HTERT RPE-1 (cell line): ENCODE data around the gene TRAPPC6A.

ENCODE experiments used
- in situ Hi-C: fragments of 300-500 bp; cut with MboI; formaldehyde crosslinking; loops from 4 replicates; pipeline ENCODE4 v1.14.3; 2020; ENCODE audit warnings: low sequenced_read_pairs

TRAPPC6A gene

DNA sequence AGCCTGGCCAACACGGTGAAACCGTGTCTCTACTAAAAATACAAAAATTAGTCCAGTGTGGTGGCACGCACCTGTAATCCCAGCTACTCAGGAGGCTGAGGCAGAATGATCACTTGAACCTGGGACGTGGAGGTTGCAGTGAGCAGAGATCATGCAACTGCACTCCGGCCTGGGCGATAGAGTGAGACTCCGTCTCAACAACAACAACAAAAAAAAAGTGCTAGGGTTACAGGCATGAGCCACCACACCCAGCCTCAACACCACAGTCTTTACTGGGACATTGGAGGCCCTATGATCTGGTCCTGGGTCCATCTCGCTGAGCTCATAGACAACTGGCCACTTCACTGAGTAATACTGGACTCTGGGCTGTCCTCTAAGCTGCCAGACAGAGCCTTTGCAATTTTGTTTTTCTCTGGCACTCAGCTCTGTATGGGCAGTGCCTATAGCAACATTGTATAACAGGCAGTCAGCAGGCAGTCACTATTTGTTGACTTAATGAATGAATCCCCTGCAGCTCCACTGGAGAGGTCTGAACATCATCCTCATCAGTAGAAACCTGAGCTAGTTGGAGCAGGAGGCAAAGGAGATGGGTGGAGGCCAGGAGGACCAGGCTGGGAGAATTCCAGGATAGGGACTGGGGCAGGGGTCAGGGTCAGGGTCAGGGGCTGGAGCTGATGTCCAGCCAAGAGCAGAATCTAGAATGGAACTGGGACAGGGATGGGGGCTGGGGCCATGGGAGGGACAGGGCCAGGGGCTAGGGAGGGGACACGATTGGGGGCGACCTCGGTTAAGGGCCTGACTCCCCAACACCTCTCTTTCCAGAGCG lies 8.7 kb upstream of the TRAPPC6A start:
- in situ Hi-C loops: no loop called here

- in situ Hi-C loops: no loop called here
These were observed 6.1 kb upstream of the TRAPPC6A start for GRCh38 chr19:45184115-45184514.

DNA sequence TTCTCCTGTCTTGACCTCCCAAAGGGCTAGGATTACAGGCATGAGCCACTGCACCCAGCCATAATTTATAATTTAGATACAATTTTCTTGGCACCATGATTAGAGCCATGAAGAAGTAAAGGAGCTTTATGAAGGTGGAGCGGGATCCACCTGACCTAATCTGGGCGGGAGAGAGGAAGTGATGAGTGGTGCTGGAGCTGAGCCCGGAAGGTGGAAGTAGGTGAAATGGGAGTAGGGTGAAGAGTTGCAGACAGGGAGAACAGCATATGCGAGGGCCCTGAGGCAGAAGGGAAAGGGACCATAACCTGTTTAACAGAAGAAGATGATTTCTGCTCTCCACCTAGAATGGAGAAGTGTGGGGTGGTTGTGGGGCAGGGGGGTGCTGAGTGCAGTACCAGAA lies 4.7 kb upstream of the TRAPPC6A start:
- in situ Hi-C loops: no loop called here

GRCh38 chr19:45180936-45181335 lies 2.9 kb upstream of the TRAPPC6A start:
- in situ Hi-C loops: no loop called here

- in situ Hi-C loops: no loop called here
These were observed 1.9 kb upstream of the TRAPPC6A start for GRCh38 chr19:45179892-45180370.

DNA sequence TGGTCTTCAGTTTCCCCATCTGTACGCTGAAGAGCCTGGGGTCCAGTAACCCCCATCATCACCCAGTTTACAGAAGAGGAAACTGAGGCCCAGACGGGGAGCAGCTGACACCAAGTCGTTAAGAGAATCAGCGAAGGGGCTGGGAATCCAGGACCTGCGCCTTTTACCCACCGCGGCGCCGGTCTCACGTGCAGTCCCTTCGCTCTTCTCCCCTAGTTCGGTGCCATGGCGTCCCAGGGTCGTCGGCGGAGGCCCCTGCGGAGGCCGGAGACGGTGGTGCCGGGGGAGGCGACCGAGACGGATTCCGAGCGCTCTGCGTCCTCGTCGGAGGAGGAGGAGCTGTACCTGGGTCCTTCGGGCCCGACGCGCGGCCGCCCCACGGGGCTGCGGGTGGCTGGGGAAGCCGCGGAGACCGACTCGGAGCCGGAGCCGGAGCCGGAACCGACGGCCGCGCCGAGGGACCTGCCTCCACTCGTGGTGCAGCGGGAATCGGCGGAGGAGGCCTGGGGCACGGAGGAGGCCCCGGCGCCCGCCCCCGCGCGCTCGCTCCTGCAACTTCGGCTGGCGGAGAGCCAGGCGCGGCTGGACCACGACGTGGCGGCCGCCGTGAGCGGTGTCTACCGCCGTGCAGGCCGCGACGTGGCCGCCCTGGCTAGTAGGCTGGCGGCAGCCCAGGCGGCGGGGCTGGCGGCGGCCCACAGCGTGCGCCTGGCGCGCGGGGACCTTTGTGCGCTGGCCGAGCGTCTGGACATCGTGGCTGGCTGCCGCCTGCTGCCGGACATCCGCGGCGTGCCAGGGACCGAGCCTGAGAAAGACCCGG lies 1.2 kb upstream of the TRAPPC6A start:
- in situ Hi-C loops: no loop called here

DNA sequence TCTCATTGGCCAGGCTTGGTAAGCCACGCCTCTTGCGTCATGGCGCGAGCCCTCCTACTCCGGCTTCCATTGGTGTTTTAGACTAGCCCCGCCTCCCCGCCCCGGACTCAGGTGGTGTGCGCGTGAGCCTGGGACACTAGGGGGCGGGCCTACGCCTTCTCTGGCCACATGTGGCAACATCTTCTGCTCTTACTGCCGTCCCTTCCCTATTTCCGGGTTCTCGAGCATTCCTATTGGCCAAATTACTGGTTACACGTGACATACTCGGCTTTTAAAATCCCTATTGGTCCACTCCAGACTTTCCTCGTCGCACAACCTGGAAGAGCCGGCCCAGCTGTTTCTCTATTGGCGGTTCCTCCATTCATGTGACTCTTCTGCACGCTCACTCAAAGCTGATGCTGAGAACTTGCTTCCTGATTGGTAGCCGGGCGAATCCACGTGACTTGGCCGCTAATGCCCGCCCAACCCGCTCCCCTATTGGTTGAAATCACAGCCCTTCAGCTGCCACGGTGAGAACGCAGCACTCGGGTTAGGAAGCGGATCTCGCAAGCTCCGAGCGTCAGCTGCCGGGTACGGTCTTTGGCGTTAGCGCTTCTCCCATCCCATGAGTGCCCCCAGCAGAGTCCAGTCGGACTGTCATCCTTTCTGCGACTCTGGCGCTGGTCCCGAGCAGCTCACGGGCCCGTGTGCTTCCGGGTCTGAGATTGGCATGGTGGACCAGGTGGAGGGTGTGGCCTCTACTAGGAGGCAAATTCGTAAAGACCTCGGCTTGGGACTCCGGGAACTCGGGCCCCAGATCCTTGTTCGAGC lies 430 bp upstream of the TRAPPC6A start, which contains the start of gene BLOC1S3:
Gene BLOC1S3 (plus strand): TSS at position 523 of the 810 bp plus-strand sequence. CDS start 513 bp downstream, outside the sequence.
- in situ Hi-C loops: no loop called here

DNA sequence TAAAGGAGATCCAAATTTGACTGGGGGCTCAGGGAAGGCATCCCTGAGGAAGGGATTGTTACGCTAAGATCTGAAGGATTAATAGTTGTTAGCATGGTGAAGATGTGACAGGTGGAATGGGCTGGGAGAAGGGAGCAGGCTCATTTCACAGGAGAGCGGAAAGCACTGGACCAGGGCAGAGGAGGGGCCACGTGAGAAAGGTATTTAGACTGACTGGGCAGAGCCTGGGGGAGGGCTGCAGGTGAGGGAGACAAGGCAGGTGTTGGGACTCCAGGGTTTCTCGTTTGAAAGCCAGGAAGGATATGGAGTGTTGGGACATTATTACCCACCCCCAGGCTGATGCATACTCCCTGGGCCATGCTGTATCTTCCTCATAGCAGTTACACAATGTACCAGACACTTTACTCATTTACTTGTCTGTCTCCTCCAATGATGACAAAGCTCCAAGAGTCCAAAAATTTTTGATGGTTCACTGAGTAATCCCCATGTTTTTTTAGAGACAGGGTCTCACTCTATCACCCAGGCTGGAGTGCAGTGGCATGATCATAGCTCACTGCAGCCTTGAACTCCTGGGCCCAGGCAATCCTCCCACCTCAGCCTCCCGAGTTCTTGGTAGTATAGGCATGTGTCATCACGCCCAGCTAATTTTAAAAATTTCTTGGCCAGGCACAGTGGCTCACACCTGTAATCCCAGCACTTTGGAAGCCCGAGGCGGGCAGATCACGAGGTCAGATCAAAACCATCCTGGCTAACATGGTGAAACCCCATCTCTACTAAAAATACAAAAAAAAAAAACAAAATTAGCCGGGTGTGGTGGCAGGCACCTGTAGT lies 2.3 kb downstream of the TRAPPC6A start:
- in situ Hi-C loops: no loop called here

GRCh38 chr19:45173816-45174215 lies 4.2 kb downstream of the TRAPPC6A start:
- in situ Hi-C loops: no loop called here

DNA sequence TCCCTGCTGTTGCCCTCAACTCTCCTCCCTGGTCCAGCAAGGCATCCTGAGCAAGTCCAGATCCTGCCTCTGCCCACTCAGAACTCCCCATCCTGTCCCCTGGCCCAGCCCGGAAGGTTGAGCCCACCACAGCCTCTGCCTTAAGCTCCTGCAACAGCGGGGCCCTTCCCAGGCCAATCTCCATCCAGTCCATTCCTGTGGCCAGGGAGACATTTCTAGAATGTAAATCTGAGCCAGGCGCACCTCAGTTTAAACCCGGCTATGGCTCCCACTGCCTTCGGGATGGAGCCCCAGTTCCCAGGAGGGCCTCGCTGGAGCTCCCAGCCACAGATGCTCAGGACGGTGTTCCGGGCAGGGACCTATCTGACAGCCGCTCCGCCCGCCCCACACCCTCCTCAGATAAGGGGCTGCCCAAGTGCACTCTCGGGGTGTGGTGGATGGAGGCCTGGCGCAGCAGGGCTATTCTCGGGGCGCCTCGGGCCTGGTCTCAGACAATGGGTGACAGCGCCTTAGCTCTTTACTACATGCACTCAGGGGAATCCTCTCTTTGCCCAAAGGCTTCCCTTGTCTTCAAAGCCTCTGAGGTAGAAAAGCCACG lies 5.3 kb downstream of the TRAPPC6A start:
- in situ Hi-C loops: no loop called here

DNA sequence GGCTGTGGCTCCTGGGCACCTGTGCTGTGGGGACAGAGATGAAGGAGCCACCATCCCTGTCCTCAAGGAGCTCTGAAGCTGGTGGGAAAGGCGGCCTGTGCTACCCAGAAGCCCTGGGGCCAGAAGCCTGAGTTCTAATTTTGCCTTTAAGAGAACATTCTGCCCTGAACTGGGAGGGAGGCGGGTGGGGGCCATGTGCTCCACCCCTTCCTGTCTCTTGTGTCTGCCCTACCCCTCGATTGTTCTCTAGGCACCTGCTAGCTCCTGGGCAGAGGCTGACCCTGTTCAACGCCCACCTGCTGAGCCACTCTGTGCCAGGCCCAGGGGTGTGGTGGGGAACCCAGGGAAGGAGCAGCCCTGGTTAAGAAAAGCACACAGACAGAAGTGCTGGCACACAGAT lies 5.9 kb downstream of the TRAPPC6A start:
- in situ Hi-C loops: no loop called here

GRCh38 chr19:45171211-45171623 lies 6.8 kb downstream of the TRAPPC6A start:
- in situ Hi-C loops: no loop called here

DNA sequence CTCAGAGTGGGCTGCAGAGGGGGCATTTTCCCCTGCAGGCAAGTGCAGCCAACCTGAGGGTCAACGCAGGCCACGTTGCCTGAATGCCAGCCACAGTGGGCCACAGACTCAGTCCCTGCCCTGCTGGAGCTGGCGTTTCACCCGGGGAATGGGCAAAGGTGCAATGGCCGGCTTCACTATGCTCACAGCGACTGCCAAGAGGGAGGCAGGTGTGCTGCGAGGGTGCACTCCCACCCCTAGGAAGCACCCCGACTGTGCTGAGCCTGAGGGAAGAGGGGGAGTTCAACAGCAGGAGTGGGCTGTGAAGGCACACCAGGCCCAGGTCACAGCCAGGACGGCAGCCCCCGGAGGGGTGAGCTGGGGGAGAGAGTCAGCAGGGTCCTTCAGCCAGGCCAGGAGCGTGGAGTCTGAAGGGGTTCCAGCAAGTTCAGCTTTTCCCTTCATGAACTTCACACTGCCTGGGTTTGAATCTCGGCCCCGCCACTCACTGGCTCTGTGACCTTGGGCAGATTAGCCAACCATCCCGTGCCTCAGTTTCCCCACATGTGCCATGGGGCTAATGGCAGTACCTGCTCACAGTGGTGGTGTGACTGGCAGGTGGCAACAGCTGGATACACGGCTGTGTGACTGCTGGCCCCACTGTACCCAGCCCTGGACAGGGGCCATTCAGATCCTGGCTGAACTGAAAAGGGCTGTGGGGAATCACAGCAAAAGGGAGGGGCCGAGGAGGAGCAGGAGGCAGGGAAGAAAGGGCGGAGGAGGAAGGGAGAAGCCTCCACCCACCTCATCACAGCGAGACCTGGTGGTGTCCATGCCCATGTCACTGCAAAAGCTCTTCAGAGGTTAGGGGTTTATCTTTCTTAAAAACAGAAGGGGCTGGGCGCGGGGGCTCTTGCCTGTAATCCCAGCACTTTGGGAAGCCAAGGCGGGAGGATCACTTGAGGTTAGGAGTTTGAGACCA lies 7.6 kb downstream of the TRAPPC6A start:
- in situ Hi-C loops: no loop called here

DNA sequence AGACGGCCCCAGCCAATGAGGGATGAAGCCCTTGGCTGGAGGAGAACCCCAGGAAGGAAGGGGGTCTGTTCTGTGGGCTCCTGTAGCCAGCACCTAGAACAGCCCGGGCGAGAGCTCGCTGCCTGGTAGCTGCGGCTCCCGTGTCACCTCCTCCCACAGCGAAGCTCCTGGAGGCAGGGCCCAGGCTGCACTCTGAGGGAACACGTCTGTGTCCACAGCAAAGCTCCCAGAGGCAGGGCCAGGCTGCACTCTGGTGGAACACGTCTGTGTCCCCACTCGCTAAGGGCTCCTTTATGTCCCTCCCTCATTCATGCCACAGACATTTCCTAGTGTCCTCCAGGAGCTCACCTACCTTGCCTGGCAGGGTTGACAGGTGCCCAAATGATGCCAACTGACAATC lies 8.4 kb downstream of the TRAPPC6A start:
- in situ Hi-C loops: no loop called here

DNA sequence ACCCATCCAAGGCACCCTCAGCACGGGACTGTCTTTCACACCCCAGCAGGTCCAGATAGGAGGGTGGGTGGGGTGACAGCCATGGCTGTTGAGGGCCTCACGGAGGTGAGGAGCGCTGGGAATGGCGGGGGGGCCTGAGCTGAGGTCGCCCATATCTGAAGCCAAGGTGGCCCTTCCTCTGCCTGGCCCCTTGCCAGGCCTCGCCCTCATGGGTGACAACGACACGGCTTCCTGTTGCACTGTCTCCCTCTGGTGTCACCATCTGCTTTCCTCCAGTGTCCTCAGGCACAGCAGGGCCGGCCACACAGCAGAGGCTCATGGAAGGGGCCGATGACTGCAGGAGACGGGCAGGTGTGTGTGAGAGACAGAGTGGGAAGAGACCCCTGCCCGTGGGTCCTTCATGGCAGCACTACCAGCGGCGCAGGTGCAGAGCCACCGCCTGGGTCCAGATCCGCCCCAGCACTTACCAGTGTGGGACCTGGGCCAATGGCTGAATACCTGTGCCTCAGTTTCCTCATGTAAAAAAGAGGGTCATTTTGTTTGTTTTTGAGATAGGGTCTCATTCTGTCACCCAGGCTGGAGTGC lies 9.2 kb downstream of the TRAPPC6A start:
- in situ Hi-C loops: no loop called here

DNA sequence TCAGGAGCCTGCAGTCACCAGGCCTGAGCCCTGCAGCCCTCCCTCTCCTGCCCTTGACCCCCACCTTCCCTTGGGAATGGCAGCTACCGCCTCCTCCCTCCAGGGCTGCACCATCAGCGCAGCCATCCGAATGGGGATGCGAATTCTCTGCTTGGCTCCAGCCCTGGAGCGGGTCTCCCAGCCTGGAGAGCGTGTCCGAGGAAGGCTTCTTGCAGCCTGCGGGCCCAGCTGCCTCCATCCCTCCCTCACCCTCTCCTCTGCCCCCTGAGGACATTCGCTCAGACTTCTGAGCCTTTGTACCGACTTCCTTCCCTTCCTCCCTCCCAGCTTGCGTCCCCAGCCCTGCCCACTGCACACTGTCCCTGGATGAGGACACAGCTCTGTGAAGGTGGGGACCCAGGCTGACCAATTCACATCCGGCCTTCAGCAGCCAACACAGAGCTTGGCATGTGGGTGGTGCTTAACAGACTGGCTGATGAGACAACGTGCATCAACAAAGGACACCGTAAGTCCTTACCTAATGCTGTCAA lies 11.2 kb downstream of the TRAPPC6A start:
- in situ Hi-C loops: no loop called here

DNA sequence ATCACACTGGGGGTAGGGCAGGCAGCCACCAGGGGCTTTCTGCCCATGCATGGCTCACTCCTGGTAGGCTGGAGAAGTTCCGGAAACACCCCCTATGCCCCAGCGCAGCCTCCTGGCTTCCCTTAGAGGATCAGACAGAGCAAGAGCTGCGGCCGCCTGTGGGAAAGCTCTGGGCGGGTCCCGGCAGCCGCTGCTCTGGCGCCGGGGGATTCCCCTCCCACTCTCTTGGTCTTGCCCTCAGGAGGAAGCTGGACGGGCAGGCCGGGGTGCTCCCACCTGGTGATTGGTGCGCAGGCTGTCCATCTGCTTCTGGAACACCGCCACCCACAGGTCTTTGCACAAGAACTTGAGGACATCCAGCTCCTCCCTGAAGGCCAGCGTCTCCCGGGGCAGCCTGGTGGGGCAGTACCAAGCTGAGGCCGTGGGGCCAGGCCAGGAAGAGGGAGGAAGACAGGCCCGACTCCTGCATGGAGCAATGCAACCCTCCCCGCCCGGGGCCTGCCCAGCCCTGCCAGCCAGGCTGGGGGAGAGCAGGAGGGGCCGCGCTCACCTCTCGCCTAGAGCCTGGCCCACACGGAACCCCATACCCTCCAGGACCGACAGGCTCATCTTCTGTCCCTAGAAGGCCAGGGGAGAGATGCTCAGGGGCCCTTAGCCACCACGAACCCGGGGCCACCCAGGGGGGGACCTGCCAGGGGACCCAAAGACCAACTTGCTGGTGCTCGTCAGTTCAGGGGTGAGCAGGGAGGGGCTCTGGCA lies 13.3 kb downstream of the TRAPPC6A start:
- in situ Hi-C loops: no loop called here
